ENCODE measurements around the gene CABLES1. TPM values are rescaled to one million over a fixed set of nuclear protein-coding genes. Genes with fewer than 3 reads are reported as not detected.

Gene CABLES1
- total RNA-seq, 2 donors from 2014 or later, result 0.39 TPM; not detected in 1

DNA sequence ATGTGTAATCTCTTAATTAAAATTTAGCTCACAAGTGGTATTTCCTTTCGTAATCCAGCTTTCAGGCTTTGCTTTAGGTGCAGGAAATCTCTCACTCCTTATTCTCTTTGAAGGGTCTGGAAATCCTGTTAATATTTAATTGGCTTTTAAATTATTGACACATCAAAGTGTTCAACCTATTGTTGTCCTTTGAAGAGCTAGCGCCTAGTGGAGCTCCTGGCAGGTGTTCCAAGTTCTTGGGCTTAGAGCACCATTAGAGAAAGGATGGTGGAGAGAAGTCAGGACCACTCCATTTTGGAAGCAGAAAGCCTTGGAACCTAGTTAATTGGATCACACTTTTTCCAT is 92.4 kb downstream of the CABLES1 start:
- ATAC-seq, result no peak
- peaks cover 0 to 5% of the 10 kb centered on the region in 2 donors for H3K27me3 Mint-ChIP-seq
- no peaks in the 10 kb centered on the region for H3K36me3 Mint-ChIP-seq
- peaks cover 28 to 31% of the 10 kb centered on the region in 2 donors for H3K4me1 Mint-ChIP-seq (ENCODE audit: low read depth in 2 of 2)
- DNase-seq (ENCODE audit: low spot score), result no peak
- H3K27ac Mint-ChIP-seq, result no peak overlapping the region
- no peak overlapping the region for H3K4me3 Mint-ChIP-seq
- H3K9me3 Mint-ChIP-seq, result no peaks in the 10 kb centered on the region

DNA sequence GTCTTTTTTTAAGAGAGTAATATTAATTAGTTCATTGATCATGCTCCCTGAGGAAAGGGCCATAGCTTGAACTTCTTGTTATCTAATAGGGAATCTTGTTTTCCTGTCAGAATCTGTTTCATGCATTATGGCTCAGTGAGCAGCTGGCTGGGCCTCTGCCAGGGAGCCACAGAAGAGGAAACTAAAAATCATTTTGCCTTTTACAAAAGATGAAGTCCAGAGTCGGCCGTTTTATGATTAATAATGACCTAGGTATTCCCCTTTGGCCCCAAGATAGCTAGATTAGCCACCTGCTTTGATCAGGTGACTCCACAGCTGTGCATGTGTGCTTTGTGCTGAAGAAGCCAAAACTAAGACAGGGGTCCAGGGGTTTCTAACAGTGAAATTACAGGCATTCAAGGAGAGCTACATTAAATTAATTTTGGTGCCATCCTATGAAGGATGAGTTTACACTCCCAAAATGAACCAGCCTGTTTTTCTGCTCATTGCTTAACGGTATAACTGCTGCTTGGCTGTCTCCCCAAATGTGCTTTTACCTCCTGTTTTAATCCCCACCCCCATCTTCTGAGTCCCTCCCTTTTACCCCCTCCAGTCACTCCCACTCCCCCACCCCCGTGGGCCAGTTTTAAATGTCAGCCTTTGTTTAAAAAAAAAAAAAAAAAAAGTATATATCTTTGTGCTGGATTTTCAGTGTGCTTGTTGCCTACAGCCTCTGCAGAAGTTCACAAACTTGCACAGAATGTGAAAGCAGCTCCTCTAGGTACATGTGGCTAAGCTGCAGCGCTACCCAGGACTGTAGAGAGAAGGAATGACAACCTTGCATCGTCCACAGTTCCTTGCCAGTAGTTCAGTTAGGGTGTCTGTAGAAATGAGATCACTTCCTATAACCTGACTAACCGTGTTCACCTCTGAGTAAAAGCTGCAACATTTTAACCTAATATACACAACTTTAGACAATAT is 93.1 kb downstream of the CABLES1 start:
- Mint-ChIP-seq H3K27ac (peak overlapping the region in 1 of 2 donors; percentile 49), H3K4me1 (ENCODE audit: low read depth in 2 of 2) (peaks cover 35% of the 10 kb centered on the region in 2 donors), H3K9me3 (no peaks in the 10 kb centered on the region), H3K4me3 (no peak overlapping the region), H3K36me3 (no peaks in the 10 kb centered on the region), H3K27me3 (peaks cover 0 to 9% of the 10 kb centered on the region in 2 donors)
- ATAC-seq (no peak), DNase-seq (ENCODE audit: low spot score) (peak; percentile 16)

DNA sequence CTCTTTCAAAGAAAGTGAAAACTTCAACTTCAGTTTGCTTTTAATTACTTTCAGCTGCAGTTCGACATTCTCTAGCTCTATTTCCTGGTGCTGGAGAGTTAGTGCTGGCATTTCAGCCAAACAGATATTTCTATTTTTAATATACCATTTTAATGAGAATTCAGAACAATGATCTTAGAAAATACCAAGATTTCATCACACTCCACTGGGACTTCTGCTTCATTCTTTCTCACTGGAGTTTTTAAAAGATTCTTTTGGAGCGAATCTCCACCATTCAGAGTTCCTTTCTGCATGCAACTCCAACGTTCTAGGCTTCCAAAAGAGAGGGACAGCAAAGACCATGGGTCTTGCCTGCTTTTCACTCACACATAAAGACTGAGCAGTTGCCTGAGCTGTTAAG is 94.2 kb downstream of the CABLES1 start:
- Mint-ChIP-seq H3K4me3 (peak overlapping the region; percentile 41), H3K9me3 (no peaks in the 10 kb centered on the region), H3K27ac (peak overlapping the region; percentile 21 to 54), H3K4me1 (ENCODE audit: low read depth in 2 of 2) (peaks cover 37% of the 10 kb centered on the region in 2 donors), H3K36me3 (no peaks in the 10 kb centered on the region), H3K27me3 (peaks cover 0 to 12% of the 10 kb centered on the region in 2 donors)
- no peak for DNase-seq (ENCODE audit: low spot score)
- no peak for ATAC-seq

DNA sequence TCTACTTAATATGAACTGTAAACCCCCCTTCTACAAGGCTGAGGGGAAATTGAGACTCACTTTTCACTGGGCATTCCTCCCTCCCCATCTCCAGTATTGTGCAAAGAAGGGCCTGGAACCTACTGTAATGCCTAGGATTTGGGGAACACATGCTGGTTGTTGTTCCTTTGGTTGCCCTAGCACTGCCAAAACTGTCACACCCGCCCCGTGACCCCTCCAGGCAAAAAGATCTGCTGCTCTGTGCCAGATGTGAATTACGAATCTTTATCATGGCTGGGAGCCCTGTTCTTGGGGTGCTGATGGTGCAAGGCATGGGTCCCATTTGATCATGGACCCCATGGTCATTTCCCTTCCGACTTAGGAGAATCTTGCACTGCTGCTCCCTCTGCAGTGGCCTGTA is 95.4 kb downstream of the CABLES1 start:
- no peak for DNase-seq (ENCODE audit: low spot score)
- Mint-ChIP-seq H3K36me3 (no peaks in the 10 kb centered on the region), H3K27ac (peak overlapping the region; percentile 79 to 92), H3K4me1 (ENCODE audit: low read depth in 2 of 2) (peaks cover 37% of the 10 kb centered on the region in 2 donors), H3K4me3 (peak overlapping the region; percentile 32), H3K27me3 (peaks cover 0 to 10% of the 10 kb centered on the region in 2 donors), H3K9me3 (no peaks in the 10 kb centered on the region)
- no peak for ATAC-seq

DNA sequence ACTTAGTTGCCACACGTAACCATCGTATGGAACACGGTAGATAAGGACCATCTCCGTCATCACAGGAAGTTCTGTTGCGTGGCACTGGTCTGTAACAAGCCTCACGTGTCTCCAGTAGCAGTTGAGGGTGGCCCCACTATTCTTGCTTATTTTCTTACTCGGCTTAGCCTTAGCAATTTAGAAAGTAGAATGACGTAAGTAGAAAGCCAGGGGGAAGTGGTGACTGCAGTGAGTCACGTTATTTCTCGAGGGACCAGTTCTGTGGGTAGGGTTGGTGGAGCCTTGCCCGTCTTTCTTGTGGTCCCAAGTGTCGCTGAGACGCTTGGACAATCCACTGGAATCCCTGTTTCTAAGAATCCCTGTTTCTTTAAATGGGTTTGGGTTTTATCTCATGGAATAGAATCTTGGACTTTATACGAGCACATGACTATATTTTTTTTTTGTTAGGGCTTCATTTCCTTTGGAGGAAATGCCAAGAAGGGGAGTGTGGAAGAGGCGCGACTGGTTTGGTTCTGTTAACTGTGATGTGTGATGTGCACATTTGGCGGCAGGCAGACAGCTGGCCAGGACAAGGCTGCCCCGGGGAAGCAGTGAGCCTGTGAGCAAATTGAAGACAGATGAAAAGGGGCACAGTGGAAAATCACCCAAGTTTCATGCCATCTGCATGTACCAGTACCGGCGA is 96.2 kb downstream of the CABLES1 start:
- Mint-ChIP-seq H3K9me3 (no peaks in the 10 kb centered on the region), H3K27me3 (peaks cover 0 to 9% of the 10 kb centered on the region in 2 donors), H3K4me3 (peak overlapping the region; percentile 73), H3K4me1 (ENCODE audit: low read depth in 2 of 2) (peaks cover 35 to 37% of the 10 kb centered on the region in 2 donors), H3K36me3 (no peaks in the 10 kb centered on the region), H3K27ac (peak overlapping the region; percentile 79 to 92)
- ATAC-seq, result peak; percentile 97
- peak; percentile 83 for DNase-seq (ENCODE audit: low spot score)

DNA sequence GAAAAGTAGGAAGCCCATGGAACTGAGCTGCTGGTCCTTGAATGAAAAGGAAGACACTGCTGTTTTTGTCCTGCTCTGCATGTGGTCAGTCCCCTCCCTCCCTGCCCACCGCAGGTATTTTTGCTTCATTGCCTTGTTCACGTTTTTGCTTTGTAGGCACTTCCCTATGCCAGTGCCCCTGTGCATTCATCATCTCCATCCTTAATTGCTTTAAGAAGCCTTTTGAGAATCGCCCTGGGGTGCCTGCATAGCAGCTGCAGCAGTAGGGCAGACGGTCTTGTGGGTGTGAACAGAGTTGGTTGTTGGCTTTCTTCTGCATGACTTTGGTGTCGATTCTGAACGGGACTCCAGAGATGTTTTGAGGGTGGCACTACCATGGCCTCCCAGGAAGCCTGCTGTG is 97.0 kb downstream of the CABLES1 start:
- peaks cover 0 to 9% of the 10 kb centered on the region in 2 donors for H3K27me3 Mint-ChIP-seq
- H3K9me3 Mint-ChIP-seq, result no peaks in the 10 kb centered on the region
- no peaks in the 10 kb centered on the region for H3K36me3 Mint-ChIP-seq
- peak overlapping the region; percentile 73 for H3K4me3 Mint-ChIP-seq
- H3K27ac Mint-ChIP-seq, result peak overlapping the region; percentile 50 to 79
- DNase-seq (ENCODE audit: low spot score) (no peak), ATAC-seq (no peak)
- peaks cover 35 to 37% of the 10 kb centered on the region in 2 donors for H3K4me1 Mint-ChIP-seq (ENCODE audit: low read depth in 2 of 2)

DNA sequence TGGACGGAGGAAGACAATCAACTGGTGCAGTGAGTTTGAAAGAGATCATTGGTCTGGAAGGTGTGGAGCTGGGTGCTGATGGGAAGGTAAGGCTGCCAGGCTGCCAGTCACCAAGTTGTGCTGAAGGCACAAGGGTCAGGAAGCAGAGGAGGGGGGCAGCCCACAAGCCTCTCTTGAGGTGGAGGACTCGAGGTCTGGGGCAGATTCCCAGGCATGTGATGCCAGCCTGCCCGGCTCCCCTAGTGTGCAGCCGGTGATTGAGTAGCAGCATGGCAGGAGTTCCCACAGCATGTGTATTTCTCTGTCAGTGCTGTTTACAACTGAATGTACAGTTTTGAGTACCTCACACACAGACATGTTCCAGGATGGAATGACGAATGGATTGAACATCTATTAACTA is 99.3 kb downstream of the CABLES1 start:
- H3K27me3 Mint-ChIP-seq, result peaks cover 0 to 9% of the 10 kb centered on the region in 2 donors
- H3K9me3 Mint-ChIP-seq, result no peaks in the 10 kb centered on the region
- no peak overlapping the region for H3K4me3 Mint-ChIP-seq
- DNase-seq (ENCODE audit: low spot score), result no peak
- ATAC-seq, result no peak
- H3K36me3 Mint-ChIP-seq, result no peaks in the 10 kb centered on the region
- H3K4me1 Mint-ChIP-seq (ENCODE audit: low read depth in 2 of 2), result peaks cover 48% of the 10 kb centered on the region in 2 donors
- no peak overlapping the region for H3K27ac Mint-ChIP-seq

DNA sequence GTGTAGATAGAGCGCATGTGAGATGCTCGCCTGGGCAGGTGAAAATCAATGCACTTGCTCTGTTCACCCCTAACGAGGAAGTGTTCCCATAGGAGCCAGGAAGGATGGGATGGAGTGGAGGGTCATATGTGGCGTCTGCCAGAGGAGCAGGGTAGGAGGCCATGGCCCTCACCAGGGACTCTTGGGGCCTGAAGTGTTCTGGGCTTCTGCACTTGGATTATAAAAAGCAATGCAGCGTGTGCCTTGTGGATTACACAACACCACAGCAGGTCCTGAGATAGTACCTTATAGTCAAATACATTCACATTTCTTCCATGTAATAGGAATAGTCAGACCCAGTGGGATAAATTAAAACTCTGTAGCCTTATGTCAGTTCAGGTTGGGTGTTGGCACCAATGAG is 100.1 kb downstream of the CABLES1 start:
- Mint-ChIP-seq H3K27me3 (peaks cover 0 to 9% of the 10 kb centered on the region in 2 donors), H3K27ac (no peak overlapping the region), H3K36me3 (no peaks in the 10 kb centered on the region), H3K4me3 (no peak overlapping the region), H3K4me1 (ENCODE audit: low read depth in 2 of 2) (peaks cover 45 to 46% of the 10 kb centered on the region in 2 donors), H3K9me3 (no peaks in the 10 kb centered on the region)
- DNase-seq (ENCODE audit: low spot score) (no peak), ATAC-seq (no peak)

DNA sequence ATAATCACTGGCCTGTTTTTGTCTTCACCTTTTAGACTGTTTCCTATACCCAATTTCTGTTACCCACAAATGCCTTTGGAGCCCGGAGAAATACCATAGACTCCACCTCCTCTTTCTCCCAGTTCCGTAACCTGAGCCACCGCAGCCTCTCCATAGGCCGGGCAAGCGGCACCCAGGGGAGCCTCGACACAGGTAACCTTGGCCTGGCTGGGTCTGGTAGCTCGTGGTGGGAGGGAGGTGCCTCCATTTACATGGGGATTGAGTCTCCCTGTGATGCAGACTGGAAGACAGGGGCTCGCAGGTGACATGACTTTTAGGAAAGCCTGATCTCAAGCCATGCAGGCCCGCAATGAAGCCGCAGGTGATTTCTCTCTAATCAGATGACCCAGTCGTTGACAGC is 100.6 kb downstream of the CABLES1 start:
- H3K4me3 Mint-ChIP-seq, result no peak overlapping the region
- no peaks in the 10 kb centered on the region for H3K9me3 Mint-ChIP-seq
- no peak overlapping the region for H3K27ac Mint-ChIP-seq
- no peak for DNase-seq (ENCODE audit: low spot score)
- no peaks in the 10 kb centered on the region for H3K36me3 Mint-ChIP-seq
- H3K4me1 Mint-ChIP-seq (ENCODE audit: low read depth in 2 of 2), result peaks cover 41 to 42% of the 10 kb centered on the region in 2 donors
- no peak for ATAC-seq
- H3K27me3 Mint-ChIP-seq, result peaks cover 0 to 9% of the 10 kb centered on the region in 2 donors

DNA sequence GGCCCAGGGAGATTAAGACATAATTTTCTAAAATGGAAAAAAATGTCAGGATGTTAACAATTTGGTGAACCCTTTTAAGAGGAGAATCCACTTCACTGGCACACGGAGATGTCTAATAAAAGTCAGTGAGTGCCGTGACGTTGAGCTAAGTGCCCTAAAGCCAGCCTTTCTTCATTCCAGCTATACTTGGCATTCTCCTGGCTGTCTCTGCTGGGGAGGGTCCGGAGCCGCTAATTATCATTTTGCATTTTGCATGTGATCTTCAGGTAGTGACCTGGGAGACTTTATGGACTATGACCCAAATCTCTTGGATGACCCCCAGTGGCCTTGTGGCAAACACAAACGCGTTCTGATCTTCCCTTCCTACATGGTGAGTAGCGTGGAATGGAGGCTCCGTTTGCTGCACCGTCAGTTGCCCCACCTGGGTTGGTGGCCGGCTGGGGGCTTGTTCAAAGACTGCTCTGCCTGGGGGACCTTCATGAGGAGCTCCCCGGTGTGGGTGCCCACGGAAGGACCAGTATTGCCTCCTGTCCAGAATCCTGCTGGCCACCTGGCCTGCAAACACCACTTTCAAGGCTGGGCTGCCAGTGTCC is 101.7 kb downstream of the CABLES1 start:
- peaks cover 32 to 33% of the 10 kb centered on the region in 2 donors for H3K4me1 Mint-ChIP-seq (ENCODE audit: low read depth in 2 of 2)
- H3K4me3 Mint-ChIP-seq, result no peak overlapping the region
- no peak overlapping the region for H3K27ac Mint-ChIP-seq

DNA sequence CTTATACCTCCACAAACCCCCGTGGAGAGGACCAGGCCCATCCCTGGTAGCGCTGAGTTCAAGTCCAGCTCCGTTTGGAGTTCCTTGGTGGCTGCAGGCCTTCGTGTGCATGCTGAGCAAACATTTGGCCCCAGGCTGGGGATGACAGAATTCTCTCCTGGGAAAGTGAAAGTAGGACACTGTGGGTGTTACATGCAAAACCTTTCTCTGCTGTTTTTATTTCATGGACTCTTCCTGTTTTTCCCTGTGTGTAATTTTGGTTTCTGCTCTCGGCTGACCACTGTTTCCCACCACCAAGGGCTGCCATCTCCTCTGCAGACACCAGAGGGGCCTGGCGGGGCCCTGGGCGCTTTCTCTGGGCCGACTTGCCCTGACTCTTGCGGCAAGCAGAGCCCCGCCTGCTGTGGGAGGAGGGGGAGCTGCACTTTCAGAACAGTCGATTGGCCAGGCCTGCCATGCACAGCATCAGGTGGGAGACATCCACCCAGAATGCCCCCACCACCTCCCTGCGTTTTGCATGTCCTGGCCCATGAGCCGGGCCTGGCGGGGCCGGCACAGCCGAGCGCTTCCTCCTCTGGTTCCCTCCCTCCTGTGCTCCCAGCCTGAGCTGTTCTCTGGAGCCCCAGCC is 102.4 kb downstream of the CABLES1 start:
- H3K4me3 Mint-ChIP-seq, result peak overlapping the region; percentile 57
- no peaks in the 10 kb centered on the region for H3K9me3 Mint-ChIP-seq
- ATAC-seq (peak; percentile 65 to 75), DNase-seq (ENCODE audit: low spot score) (no peak)
- H3K36me3 Mint-ChIP-seq, result no peaks in the 10 kb centered on the region
- H3K4me1 Mint-ChIP-seq (ENCODE audit: low read depth in 2 of 2), result peaks cover 26 to 27% of the 10 kb centered on the region in 2 donors
- H3K27me3 Mint-ChIP-seq, result peaks cover 0 to 11% of the 10 kb centered on the region in 2 donors
- H3K27ac Mint-ChIP-seq, result peak overlapping the region; percentile 13 to 30

More for the DNA sequence above, 101.7 kb downstream of the CABLES1 start:
- no peak for ATAC-seq
- Mint-ChIP-seq H3K36me3 (no peaks in the 10 kb centered on the region), H3K9me3 (no peaks in the 10 kb centered on the region), H3K27me3 (peaks cover 0 to 9% of the 10 kb centered on the region in 2 donors)
- DNase-seq (ENCODE audit: low spot score), result no peak

DNA sequence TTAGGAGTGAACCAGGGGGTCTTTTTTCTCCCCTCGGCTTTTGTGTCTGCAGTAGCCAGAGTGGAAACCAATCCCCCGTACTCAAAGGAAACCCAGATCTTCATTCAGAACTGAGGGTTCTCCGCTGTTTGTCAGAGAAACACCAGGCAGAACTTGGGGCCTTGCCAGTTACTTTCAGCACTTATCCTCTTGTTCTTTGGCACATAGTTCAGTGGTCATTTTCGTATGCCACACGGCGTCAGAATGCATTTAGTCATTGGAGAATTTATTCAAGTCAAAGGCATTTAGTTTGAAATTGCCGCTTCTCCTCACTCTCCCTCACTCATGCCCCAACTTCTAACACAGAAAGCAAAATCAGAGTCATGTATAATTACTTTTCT is 102.9 kb downstream of the CABLES1 start:
- peaks cover 21 to 23% of the 10 kb centered on the region in 2 donors for H3K4me1 Mint-ChIP-seq (ENCODE audit: low read depth in 2 of 2)
- ATAC-seq, result no peak
- peaks cover 0 to 8% of the 10 kb centered on the region in 2 donors for H3K27me3 Mint-ChIP-seq
- DNase-seq (ENCODE audit: low spot score), result no peak
- H3K9me3 Mint-ChIP-seq, result no peaks in the 10 kb centered on the region
- H3K36me3 Mint-ChIP-seq, result no peaks in the 10 kb centered on the region
- H3K4me3 Mint-ChIP-seq, result peak overlapping the region; percentile 73
- peak overlapping the region; percentile 13 to 30 for H3K27ac Mint-ChIP-seq

DNA sequence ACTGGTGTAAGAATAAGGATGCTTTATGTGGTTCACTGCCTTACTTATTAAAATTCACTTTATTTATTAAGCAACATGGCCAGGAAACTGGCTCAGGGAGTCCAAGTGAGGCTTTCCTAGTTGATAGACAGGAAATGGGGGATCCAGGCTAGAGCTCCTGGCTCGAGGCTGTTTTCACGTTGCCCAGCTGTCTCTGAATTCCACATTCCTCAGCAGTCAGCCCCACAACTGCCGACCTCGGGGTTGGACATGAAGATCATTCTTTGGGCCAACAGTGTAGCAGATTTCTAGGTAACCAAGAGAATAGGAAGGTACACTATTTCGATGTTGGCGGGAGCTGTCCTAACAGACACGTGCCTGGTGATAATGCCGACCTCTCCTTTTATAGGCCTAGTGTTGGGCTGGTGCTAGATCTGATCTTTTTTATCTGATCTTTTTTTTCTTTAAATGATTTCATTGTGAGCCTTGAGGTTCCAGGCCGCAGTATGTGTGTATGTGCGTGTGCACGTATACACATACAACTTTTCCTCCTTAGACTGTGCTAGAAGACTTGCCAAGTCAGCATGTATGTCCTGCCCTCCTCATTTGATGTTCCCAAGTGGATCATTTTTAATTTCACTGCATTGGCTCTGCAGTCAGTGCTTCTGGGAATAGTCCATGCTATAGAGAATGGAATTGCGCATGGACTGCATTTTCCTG is 103.5 kb downstream of the CABLES1 start:
- Mint-ChIP-seq H3K4me3 (peak overlapping the region; percentile 73), H3K27ac (peak overlapping the region; percentile 13 to 30), H3K27me3 (peaks cover 0 to 5% of the 10 kb centered on the region in 2 donors), H3K4me1 (ENCODE audit: low read depth in 2 of 2) (peaks cover 18 to 23% of the 10 kb centered on the region in 2 donors), H3K9me3 (no peaks in the 10 kb centered on the region), H3K36me3 (no peaks in the 10 kb centered on the region)
- ATAC-seq, result no peak
- DNase-seq (ENCODE audit: low spot score), result no peak

All from natural killer cell treated with Interleukin-12 subunit alpha and Interleukin-12 subunit beta and Interleukin-15 and Interleukin-18, amount 100 ng/mL, for 72 hours (primary cell).